A204.1 (cell line): ENCODE measurements around the gene FBN2.

Experiments
- FAIRE-seq: peaks from 2 replicates; lab custom pipeline; 2012; peaks lifted over from hg19 to GRCh38; lab: Jason Lieb, UNC

Gene FBN2

GRCh38 chr5:128538000-128538249, at the start of gene FBN2:
Gene FBN2, minus strand, starts transcription at chr5:128538245. Its CDS starts 642 bp downstream, at chr5:128537603.
- no peak for FAIRE-seq

DNA sequence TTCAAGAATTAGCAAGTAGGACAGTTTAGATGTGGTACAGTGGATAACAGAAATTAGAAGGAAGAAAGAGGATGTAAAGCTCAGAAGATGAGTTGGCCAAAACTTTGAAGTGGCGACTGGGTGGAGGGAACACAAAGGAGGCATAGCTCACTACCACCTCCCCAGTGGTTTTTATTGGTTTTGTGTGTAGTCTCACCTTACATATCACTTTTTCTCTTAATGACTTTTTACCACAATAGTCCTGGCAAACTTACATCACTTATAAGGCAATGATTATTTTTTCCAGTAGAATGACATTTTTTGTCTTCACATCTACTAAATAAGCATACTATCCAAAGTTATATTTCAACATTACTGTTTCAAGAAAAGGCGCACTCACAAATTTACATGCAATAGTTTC, 49.2 kb upstream of the FBN2 start:
- no peak for FAIRE-seq

DNA sequence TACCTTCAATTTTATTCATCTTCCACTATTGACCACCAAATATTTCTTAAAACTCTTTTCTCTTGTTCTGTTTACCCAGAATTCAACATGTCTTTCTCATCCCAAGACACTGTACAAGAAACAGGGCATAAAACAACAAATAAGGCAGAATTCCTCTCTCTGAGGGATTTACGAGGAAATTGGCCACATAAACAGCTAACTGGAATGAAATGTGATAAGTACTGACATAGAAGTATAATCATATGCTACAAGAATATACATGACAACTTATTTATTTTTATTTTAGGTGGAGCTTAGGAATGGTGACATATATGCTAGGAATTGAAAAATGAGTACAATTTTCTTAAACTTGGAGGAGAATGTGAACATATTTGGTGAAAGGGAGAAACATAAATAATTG, 48.8 kb upstream of the FBN2 start:
- FAIRE-seq: no peak

DNA sequence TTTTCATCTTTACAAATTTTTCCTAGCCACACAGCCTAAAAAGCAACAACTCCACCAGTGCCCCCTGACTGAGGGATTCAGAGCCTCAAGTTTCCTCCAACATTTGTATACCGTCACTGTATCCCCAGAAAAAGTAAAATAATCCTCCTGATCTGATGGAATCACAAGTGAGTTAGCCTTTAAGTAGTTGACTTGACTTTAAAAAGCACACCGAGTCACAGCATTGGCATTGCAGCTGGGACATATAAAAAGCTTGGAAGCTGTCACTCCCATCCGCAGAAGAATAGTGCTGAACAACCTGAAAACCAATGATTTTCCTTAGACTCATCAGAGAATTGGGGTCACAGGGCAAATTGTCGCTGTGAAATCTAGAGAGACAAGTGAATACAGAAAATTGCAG, 41.6 kb upstream of the FBN2 start:
- no peak for FAIRE-seq

- no peak for FAIRE-seq
Observed at GRCh38 chr5:128579093-128579492, 41.0 kb upstream of the FBN2 start.

DNA sequence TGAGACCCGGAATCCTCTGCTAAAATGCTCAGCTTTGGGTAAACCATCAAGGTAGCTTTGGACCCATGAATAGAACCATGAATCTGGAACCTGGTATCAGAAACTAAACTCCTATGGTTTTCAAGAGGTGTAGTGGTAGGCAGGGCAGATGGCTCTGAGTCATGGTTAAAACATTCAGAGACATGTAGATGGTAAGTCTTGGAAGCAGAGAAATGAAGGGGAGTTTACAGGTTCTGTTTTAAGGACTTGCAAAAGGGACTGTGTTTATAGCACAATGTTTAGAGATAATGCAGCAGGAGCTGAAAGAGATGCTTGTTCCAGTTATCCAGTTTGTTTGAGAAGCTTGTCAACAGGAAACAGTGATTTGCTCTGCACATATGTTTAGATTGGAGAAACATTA, 36.0 kb upstream of the FBN2 start:
- no peak for FAIRE-seq

DNA sequence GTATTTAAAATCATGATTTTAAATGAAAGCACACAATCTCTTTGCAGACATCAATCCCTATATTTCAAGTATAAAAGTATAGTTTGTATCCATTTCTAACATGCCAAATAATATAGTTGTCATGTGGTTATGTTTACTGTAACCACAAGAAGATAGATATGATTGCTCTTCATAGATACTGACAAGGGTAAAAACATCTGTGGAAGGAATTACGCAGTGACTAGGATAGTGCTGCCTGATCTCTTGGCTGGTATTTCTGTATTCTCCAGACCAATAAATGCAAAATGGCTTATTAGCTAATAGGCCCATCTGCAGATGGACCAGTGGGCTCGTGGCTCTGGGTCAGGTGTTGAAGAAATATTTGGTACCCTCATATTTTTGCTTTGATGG, 34.9 kb upstream of the FBN2 start:
- FAIRE-seq: no peak

- FAIRE-seq: no peak
Observed at GRCh38 chr5:128572051-128572929, 34.2 kb upstream of the FBN2 start.

- no peak for FAIRE-seq
Observed at GRCh38 chr5:128566178-128566577, 28.1 kb upstream of the FBN2 start.

DNA sequence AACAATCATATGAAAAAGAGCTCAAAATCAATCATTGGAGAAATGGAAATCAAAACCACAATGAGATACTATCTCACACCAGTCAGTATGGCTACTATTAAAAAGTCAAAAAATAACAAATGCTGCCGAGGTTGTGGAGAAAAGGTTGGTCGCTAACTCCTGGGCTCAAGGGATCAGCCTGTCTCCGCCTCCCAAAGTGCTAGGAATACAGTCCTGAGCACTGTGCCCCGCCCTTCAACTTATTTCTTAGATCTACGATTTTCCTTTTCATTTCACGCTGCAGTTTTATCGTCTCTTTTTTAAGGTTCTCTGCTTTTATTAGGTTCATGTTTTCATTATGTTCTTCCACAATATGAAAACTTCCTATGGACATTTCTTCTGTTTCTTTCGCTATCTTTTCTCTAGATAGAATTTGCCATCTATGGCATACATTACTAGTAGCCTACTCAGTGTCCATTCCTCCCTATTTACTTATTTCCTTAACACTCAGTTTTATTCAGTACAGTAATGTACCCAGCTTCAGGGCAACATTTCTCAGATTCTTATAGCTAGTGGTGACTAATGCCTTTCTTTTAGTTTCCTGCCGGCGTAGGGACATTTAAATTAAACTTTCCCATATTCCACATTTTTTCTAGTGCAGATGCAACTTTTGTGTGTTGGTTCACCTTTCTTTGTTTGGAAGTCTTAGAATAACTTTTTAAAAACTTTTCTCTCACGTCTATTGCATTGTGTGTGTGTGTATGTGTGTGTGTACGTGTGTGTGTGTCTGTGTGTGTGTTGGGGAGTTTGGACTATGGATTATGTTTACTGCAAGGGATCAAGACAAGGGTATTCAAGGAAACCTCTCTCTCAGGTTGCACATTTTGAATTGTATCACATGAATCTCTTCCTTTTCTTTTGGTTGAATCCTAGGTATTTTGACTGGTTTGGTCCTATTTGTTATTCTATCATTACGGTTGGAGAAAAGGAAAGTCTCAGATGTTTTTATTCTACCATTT, 21.6 kb upstream of the FBN2 start:
- FAIRE-seq: no peak

- no peak for FAIRE-seq
Observed at GRCh38 chr5:128553747-128554146, 15.7 kb upstream of the FBN2 start.

DNA sequence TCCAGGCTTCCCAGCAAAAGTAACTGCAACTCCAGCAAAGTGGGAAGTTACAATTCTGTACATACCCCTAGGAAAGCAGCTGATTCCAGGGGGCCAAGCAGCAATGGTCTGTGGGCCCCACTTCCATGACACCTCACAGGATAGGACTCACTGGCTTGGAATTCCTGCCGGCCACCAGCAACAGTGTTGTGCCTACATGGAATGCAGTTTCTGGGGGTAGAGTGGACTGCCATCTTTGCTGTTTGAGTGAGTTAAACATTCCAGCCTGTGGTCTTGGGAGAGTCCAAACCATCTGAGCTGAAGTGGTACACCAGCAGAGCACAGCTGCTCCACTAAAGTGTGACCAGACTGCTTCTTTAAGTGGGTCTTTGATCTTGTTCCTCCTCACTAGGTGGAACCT, 13.4 kb upstream of the FBN2 start:
- FAIRE-seq: no peak

DNA sequence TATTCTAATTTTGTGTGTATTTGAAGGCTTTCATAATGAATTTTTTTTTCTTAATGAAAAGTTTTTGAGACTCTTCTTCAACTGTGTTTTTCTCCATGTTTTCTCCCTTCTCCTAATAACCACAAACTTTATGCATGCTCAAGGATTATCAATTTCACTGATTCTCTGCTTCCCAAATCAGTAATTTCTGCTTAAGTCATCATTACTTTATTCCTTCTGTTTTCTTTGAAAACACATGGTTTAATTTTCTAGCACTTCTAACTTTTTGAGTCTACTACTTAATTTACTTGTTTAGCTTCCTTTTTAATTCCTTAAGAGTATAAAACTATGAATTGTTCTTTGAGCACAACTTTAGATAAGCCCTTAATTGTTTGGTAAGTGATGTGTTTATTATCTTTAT, 11.5 kb upstream of the FBN2 start:
- no peak for FAIRE-seq

DNA sequence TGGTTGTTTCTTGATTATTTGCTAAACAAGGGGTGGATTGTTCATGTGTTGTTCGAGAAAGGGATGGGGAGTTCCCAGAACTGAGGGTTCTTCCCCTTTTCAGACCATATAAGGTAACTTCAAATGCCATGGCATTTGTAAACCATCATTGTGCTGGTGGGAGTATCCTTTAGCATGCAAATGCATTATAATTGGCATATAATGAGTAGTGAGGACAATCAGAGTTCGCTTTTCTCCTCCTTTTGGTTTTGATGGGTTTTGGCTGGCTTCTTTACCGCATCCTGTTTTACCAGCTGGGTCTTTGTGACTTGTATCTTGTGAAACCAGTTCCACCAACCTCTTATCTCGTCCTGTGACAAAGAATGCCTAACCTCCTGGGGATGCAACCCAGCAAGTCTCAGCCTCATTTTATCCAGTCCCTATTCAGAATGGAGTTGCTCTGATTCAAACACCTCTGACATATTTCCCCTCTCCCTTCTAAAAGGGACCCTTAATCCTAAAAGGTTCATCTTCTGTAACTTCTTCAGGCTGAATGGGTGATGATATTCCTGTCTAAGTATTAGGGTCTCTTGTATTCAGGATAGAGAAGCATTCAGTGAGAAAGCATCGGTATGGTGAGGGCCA, 8.7 kb upstream of the FBN2 start:
- FAIRE-seq: no peak

GRCh38 chr5:128541385-128541784, 3.3 kb upstream of the FBN2 start:
- no peak for FAIRE-seq

DNA sequence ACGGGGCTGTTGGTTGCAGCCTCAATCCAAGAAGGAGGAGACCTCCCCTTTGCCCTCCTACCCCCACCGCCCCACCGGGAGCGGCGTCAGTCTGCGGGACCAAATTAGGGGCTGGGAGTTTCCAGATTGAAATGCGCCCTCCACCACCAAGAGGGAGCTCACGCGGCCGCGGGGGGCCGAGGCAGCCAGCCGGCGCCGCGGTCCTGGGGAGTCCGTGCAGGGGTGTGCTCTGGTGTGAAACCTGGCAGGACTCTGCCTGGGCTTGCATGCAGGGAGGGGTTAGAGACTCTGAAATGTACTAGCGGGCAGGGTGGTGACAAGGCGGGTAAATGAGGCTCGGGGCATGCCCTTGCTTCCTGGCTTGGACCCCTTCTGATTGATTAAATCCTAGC, 989 bp upstream of the FBN2 start:
- no peak for FAIRE-seq

DNA sequence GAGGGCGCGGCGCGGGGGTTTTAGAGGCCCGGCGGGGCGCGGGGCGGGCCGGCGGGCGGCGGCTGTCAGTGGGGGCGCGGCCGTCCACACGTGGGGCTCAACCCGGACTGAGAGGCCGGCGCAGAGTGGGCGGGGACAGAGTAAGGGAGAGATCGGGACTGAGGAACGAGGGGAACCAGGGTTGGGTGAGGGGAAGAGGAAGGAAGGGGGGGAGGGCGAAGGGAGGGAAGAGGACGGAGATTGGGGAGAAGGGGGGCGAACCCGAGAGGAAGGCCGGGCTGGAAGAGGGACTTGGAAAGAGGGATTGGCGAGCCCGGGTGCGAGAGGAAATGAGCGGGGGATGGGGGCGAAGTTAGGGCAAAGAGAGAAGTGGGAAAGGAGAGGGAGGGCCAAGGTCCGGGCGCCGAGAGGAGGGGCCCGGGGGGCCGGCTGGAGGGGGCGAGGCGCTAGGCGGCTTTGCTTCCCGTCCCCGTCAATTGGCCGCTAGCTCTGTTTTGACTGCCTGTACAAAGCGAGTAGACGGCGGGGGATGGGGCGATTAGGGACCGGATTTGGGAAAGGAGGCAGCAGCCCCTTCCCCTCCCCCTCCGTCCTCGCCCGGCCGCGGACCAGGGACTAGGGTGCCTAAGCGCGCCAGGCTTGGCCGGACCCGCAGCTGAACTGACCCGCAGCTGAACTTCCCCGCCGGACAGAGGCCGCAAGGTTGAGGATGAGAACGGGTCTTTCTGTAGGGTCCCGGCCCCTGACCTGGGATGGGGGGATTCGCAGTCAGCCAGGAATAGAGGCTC, 399 bp upstream of the FBN2 start:
- no peak for FAIRE-seq

DNA sequence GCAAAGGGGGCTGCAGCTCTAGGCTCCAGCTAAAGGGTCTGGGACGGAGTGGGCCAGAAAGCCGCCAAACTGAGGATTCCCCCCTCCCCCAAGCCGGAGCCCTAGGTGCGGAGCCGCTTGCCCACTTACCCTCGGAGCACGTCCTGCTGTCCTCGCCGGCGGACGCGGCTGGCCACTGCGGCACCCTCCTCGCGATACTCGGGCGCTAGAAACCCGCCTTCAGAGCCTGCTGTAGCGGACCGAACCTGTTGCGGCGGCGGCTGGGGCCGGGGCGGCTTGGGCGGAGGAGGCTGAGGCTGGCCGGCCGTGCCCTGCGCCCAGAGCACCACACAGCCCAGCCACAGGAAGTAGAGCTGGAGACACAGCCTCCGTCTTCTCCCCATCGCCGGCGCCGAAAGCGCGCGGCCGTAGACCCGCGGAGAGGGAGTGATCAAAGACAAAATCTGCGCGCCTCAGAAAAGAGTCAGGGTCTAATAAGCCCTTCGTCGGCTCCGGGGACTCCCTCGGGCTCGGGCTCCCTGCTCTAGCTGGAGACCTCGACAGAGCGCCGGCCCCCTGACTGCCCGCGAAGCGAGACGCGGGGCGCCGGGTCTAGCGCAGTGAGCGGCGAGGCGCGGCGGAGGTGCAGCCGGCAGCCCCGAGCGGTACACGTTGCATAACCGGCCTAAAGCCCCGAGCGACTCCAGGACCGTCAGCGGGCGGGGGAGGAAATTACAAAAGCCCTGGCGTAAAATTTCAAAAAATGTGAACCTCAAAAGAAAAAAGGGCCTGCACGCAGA, 635 bp downstream of the FBN2 start:
- no peak for FAIRE-seq

- FAIRE-seq: no peak
Observed at GRCh38 chr5:128536254-128537220, 1.5 kb downstream of the FBN2 start.

GRCh38 chr5:128535251-128535650, 2.8 kb downstream of the FBN2 start:
- no peak for FAIRE-seq
